Caco-2 (cell line): ENCODE results near the gene FHOD3. TPM values are rescaled to one million over a fixed set of nuclear protein-coding genes. Genes with fewer than 3 reads are reported as not detected.

ENCODE experiments used
- BruUV-seq: library from RNA; stranded (reverse); fragments of 400-500 nt; replicated peaks from 2 replicates; lab custom pipeline; 2021; lab: Mats Ljungman, UMichigan
- CTCF ChIA-PET: fragments of 300-600 bp; sonication (Branson Sonifier 250); formaldehyde crosslinking; loops from one replicate; lab custom pipeline; 2022; ENCODE audit warnings: antibody characterized with exemption; lab: Charles Lee
- POLR2A ChIA-PET: fragments of 300-600 bp; sonication (Branson Sonifier 250); formaldehyde crosslinking; loops from one replicate; lab custom pipeline; 2022; ENCODE audit warnings: antibody characterized with exemption; lab: Charles Lee
- DNase-seq, 2 experiments: peaks; one replicate each; pipeline versions ENCODE4 v3.0.0 to v3.0.0-alpha.2; 2020 to 2022
- H3K27me3 ChIP-seq: replicated peaks from 2 replicates; pipeline ENCODE4 v1.6.0; 2011; ENCODE audit warnings: low read length; ENCODE audit not compliant: control insufficient read depth, insufficient read depth
- H3K36me3 ChIP-seq: 2 replicates; pipeline ENCODE4 v1.5.1; 2011; ENCODE audit warnings: low read length; ENCODE audit not compliant: control insufficient read depth, insufficient read depth
- H3K4me1 ChIP-seq: fragments of 250-450 bp; sonication (Bioruptor Pico); 2 replicates; pipeline ENCODE4 v1.5.1; 2020; ENCODE audit warnings: mild to moderate bottlenecking
- H3K4me3 ChIP-seq: 2 replicates; pipeline ENCODE4 v1.5.1; 2011; ENCODE audit warnings: low read depth, mild to moderate bottlenecking, control low read depth, low read length
- H3K9me3 ChIP-seq: fragments of 250-450 bp; sonication (Bioruptor Pico); 2 replicates; pipeline ENCODE4 v1.5.1; 2020; ENCODE audit warnings: mild to moderate bottlenecking, moderate library complexity
- H3K27ac Mint-ChIP-seq: one replicate; pipeline ENCODE4 v1.8.0; 2022; ENCODE audit warnings: mixed read lengths; ENCODE audit not compliant: unreplicated experiment
- H3K27me3 Mint-ChIP-seq: one replicate; pipeline ENCODE4 v1.8.0; 2022; ENCODE audit warnings: mixed read lengths; ENCODE audit not compliant: insufficient read depth, unreplicated experiment
- H3K36me3 Mint-ChIP-seq: one replicate; pipeline ENCODE4 v1.8.0; 2022; ENCODE audit warnings: mild to moderate bottlenecking, mixed read lengths; ENCODE audit not compliant: insufficient read depth, unreplicated experiment
- H3K4me1 Mint-ChIP-seq: one replicate; pipeline ENCODE4 v1.8.0; 2022; ENCODE audit warnings: low read depth, mixed read lengths; ENCODE audit not compliant: unreplicated experiment
- H3K4me3 Mint-ChIP-seq: one replicate; pipeline ENCODE4 v1.8.0; 2022; ENCODE audit warnings: mild to moderate bottlenecking, moderate library complexity, mixed read lengths; ENCODE audit not compliant: unreplicated experiment
- H3K9me3 Mint-ChIP-seq: one replicate; pipeline ENCODE4 v1.8.0; 2022; ENCODE audit warnings: mixed read lengths; ENCODE audit not compliant: unreplicated experiment
- intact Hi-C: fragments of 100-400 bp; cut with micrococcal nuclease; formaldehyde crosslinking; loops from one replicate; pipeline ENCODE4 v1.10.0; 2022; ENCODE audit not compliant: unreplicated experiment
- total RNA-seq: library from RNA; stranded (reverse); gene quantifications from 2 replicates; pipeline ENCODE4 v1.2.3, GENCODE V29; 2022
- TF ChIP-seq, protein P1 (sequence below), 2 experiments: fragments of 200-600 bp in 1 of 2; IDR thresholded peaks; 1 replicate in 1 of 2; 2 replicates in 1 of 2; pipeline versions ENCODE4 v1.5.1 to v1.8.0; 2011 to 2022; ENCODE audit warnings: antibody characterized with exemption in 1 of 2, control low read depth in 1 of 2, inconsistent platforms in 1 of 2, low read depth in 1 of 2, low read length in 1 of 2, mild to moderate bottlenecking in 1 of 2, moderate library complexity in 1 of 2; ENCODE audit not compliant: insufficient read depth in 1 of 2, severe bottlenecking in 1 of 2, unreplicated experiment in 1 of 2

The FHOD3 gene
- total RNA-seq, 1 experiment from 2014 or later, result not detected

DNA sequence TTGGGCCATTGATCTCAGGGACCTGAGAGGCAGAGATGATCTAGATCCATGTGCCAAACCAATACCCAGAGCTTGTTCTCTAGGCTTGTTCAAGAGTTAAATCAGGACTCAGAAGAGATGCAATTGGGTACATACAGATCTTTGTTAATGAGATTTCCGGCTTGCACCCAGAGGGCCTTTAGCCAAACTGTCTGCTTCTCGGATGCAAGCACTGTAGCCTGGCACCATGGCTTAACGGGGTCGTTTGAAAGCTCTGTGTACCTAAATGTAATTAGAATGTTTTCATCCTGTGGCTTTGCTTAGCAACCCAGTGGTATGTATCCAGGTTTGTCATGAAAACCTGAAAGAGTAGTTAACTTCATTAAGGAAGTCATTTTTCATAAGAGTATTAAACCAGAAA is 437.1 kb downstream of the FHOD3 start:
- no peaks in the 10 kb centered on the region for H3K36me3 Mint-ChIP-seq

DNA sequence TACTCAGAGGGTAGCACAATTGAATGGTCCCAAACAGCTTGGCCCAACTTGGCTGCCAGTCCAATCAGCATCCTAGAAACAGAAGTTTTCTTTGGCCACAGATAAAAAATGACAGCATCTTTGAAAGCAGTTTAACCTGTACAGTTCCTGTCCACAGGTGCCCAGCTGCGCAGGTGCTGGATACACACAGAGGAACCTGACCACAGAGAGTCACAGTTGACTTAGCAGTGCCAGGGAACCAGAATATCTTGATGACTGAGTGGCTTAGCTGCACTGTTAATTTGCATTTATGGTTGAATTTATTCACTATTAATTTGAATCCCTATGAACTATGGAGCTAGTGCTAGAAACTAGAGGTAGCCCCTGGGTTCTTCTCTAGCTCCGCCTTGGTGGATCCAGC is 437.6 kb downstream of the FHOD3 start:
- ChIA-PET CTCF (no interaction called here), POLR2A (no interaction called here)
- no peaks in the 10 kb centered on the region for H3K27me3 Mint-ChIP-seq
- TF ChIP-seq, protein P1, sequence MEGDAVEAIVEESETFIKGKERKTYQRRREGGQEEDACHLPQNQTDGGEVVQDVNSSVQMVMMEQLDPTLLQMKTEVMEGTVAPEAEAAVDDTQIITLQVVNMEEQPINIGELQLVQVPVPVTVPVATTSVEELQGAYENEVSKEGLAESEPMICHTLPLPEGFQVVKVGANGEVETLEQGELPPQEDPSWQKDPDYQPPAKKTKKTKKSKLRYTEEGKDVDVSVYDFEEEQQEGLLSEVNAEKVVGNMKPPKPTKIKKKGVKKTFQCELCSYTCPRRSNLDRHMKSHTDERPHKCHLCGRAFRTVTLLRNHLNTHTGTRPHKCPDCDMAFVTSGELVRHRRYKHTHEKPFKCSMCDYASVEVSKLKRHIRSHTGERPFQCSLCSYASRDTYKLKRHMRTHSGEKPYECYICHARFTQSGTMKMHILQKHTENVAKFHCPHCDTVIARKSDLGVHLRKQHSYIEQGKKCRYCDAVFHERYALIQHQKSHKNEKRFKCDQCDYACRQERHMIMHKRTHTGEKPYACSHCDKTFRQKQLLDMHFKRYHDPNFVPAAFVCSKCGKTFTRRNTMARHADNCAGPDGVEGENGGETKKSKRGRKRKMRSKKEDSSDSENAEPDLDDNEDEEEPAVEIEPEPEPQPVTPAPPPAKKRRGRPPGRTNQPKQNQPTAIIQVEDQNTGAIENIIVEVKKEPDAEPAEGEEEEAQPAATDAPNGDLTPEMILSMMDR (IDR thresholded peaks at IDR 0.05; ENCODE audit: insufficient read depth in 1 of 2, low read depth in 1 of 2, low read length in 1 of 2, severe bottlenecking in 1 of 2, unreplicated experiment in 1 of 2), result no peak
- H3K4me1 Mint-ChIP-seq, result no peaks in the 10 kb centered on the region
- no peak for DNase-seq
- intact Hi-C loops, result no loop called here
- BruUV-seq, result no TSS peak
- H3K9me3 ChIP-seq, result no peaks in the 10 kb centered on the region
- H3K9me3 Mint-ChIP-seq, result no peaks in the 10 kb centered on the region
- H3K4me3 Mint-ChIP-seq, result no peak overlapping the region
- no peaks in the 10 kb centered on the region for H3K27me3 ChIP-seq
- no peaks in the 10 kb centered on the region for H3K36me3 Mint-ChIP-seq
- H3K27ac Mint-ChIP-seq, result no peak overlapping the region
- no peaks in the 10 kb centered on the region for H3K36me3 ChIP-seq
- H3K4me3 ChIP-seq, result no peak overlapping the region
- no peaks in the 10 kb centered on the region for H3K4me1 ChIP-seq

More for the DNA sequence above, 437.1 kb downstream of the FHOD3 start:
- Mint-ChIP-seq H3K27me3 (no peaks in the 10 kb centered on the region), H3K4me1 (no peaks in the 10 kb centered on the region), H3K4me3 (no peak overlapping the region), H3K9me3 (no peaks in the 10 kb centered on the region), H3K27ac (no peak overlapping the region)
- ChIA-PET CTCF (no interaction called here), POLR2A (no interaction called here)
- no peak for DNase-seq
- intact Hi-C loops, result no loop called here
- no peaks in the 10 kb centered on the region for H3K27me3 ChIP-seq
- H3K9me3 ChIP-seq, result no peaks in the 10 kb centered on the region
- no peaks in the 10 kb centered on the region for H3K4me1 ChIP-seq
- H3K36me3 ChIP-seq, result no peaks in the 10 kb centered on the region
- TF ChIP-seq, protein P1 (IDR thresholded peaks at IDR 0.05; ENCODE audit: insufficient read depth in 1 of 2, low read depth in 1 of 2, low read length in 1 of 2, severe bottlenecking in 1 of 2, unreplicated experiment in 1 of 2), result no peak
- H3K4me3 ChIP-seq, result no peak overlapping the region
- BruUV-seq, result no TSS peak

DNA sequence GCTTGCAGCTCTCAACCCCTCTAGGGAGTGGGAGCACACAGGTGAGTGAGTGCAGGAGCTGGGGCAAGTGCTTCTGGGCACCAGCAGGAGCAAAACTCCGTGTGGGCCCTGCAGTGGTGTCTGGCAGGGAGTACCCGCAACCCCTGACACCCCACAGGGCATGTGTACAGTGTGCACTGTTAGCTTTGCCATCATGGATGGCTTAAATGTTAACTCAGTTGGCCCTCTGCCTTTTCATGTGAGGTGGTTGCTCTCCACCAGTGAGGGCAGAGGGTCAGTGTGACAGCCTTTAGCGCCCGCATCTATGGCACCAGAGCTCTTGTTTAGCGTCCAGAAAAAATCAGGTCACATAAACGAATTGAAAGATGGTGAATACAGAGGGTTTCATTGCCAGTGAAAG is 438.6 kb downstream of the FHOD3 start:
- no peak overlapping the region for H3K4me3 Mint-ChIP-seq
- no peak overlapping the region for H3K4me3 ChIP-seq
- no peaks in the 10 kb centered on the region for H3K36me3 Mint-ChIP-seq
- H3K9me3 Mint-ChIP-seq, result no peaks in the 10 kb centered on the region
- intact Hi-C loops, result no loop called here
- ChIA-PET CTCF (no interaction called here), POLR2A (no interaction called here)
- no peak overlapping the region for H3K27ac Mint-ChIP-seq
- peaks cover 2% of the 10 kb centered on the region for H3K27me3 Mint-ChIP-seq
- TF ChIP-seq, protein P1 (IDR thresholded peaks at IDR 0.05; ENCODE audit: insufficient read depth in 1 of 2, low read depth in 1 of 2, low read length in 1 of 2, severe bottlenecking in 1 of 2, unreplicated experiment in 1 of 2), result no peak
- H3K27me3 ChIP-seq, result no peaks in the 10 kb centered on the region
- DNase-seq, result no peak
- no TSS peak for BruUV-seq
- no peaks in the 10 kb centered on the region for H3K4me1 ChIP-seq
- no peaks in the 10 kb centered on the region for H3K36me3 ChIP-seq
- H3K9me3 ChIP-seq, result no peaks in the 10 kb centered on the region
- H3K4me1 Mint-ChIP-seq, result no peaks in the 10 kb centered on the region
